ENCODE measurements around the gene KCNG2.

- no peak for TF ChIP-seq CTCF (IDR thresholded peaks at IDR 0.05)
- no peak for TF ChIP-seq EZH2 (IDR thresholded peaks at IDR 0.05; ENCODE audit: borderline replicate concordance, insufficient read depth, low read depth, low read length, poor library complexity, severe bottlenecking)
Observed at GRCh38 chr18:79882522-79883241, 84.9 kb downstream of the KCNG2 start.
